GM12864 (cell line): ENCODE measurements around the gene OSBPL5.

Experiments used
- DNase-seq: peaks from one replicate; pipeline ENCODE4 v3.0.0-alpha.2; 2011; ENCODE audit warnings: low read depth
- H3K4me3 ChIP-seq: 2 replicates; pipeline ENCODE4 v1.5.1; 2011; ENCODE audit warnings: mild to moderate bottlenecking, low read depth, low read length, control low read depth
- CTCF ChIP-seq: IDR thresholded peaks from 2 replicates; pipeline ENCODE4 v1.5.1; 2011; ENCODE audit warnings: low read depth, mild to moderate bottlenecking, moderate library complexity, low read length, control low read depth, inconsistent platforms; ENCODE audit errors: missing control alignments

The OSBPL5 gene

GRCh38 chr11:3152471-3153110 lies 12.5 kb downstream of the OSBPL5 start:
- H3K4me3 ChIP-seq = no peak overlapping the region
- TF ChIP-seq CTCF = no peak
- DNase-seq = no peak

GRCh38 chr11:3150726-3151125 lies 14.4 kb downstream of the OSBPL5 start:
- no peak for DNase-seq
- H3K4me3 ChIP-seq = no peak overlapping the region
- TF ChIP-seq CTCF = no peak

GRCh38 chr11:3149852-3150188 lies 15.3 kb downstream of the OSBPL5 start:
- no peak for TF ChIP-seq CTCF
- no peak overlapping the region for H3K4me3 ChIP-seq
- DNase-seq = no peak

GRCh38 chr11:3148990-3149851 lies 15.9 kb downstream of the OSBPL5 start:
- no peak overlapping the region for H3K4me3 ChIP-seq
- no peak for DNase-seq
- no peak for TF ChIP-seq CTCF

- TF ChIP-seq CTCF = no peak
- H3K4me3 ChIP-seq = no peak overlapping the region
- no peak for DNase-seq
Measured at GRCh38 chr11:3148255-3148989, 16.7 kb downstream of the OSBPL5 start.

- no peak for TF ChIP-seq CTCF
- DNase-seq = no peak
- no peak overlapping the region for H3K4me3 ChIP-seq
Measured at GRCh38 chr11:3147626-3148025, 17.5 kb downstream of the OSBPL5 start.

- TF ChIP-seq CTCF = no peak
- H3K4me3 ChIP-seq = no peak overlapping the region
- DNase-seq = no peak
Measured at GRCh38 chr11:3147257-3147619, 17.9 kb downstream of the OSBPL5 start.
